ENCODE results near the gene CPSF4L. TPM values are rescaled to one million over a fixed set of nuclear protein-coding genes. Genes with fewer than 3 reads are reported as not detected.

The CPSF4L gene
- total RNA-seq, 1 donor from 2014 or later, result not detected

GRCh38 chr17:73297934-73298861 is 36.5 kb upstream of the CPSF4L start:
- Mint-ChIP-seq H3K27me3 (ENCODE audit: insufficient read depth) (peaks cover 2% of the 10 kb centered on the region), H3K36me3 (ENCODE audit: low read depth) (no peaks in the 10 kb centered on the region), H3K4me3 (no peak overlapping the region), H3K27ac (no peak overlapping the region), H3K9me3 (no peaks in the 10 kb centered on the region), H3K4me1 (ENCODE audit: low read depth) (no peaks in the 10 kb centered on the region)
- intact Hi-C loops (cut with micrococcal nuclease), result no loop called here
- DNase-seq (ENCODE audit: low spot score), result no peak

DNA sequence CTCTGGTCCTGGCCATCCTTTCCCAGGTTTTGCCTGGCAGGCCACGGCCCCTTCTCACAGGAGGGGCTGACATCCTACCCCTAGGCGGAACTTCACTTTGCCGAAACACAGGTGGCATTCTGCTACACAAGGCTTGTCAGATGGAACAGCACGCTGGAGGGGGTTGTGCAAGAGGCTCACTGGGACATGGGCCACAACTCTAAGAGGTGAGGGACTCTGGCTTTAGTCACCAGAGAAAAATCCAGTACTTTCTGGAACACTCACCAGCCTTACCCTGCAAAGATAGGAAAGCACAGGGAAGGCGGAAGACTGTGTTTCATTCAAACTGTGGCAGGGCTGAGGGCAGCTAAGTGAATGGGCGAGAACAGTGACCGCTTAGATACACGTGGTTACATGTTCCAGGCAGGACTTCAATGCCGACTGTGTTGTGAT is 31.8 kb upstream of the CPSF4L start:
- Mint-ChIP-seq H3K9me3 (no peaks in the 10 kb centered on the region), H3K36me3 (ENCODE audit: low read depth) (no peaks in the 10 kb centered on the region), H3K27ac (no peak overlapping the region), H3K4me3 (no peak overlapping the region), H3K27me3 (ENCODE audit: insufficient read depth) (no peaks in the 10 kb centered on the region), H3K4me1 (ENCODE audit: low read depth) (peaks cover 16% of the 10 kb centered on the region)
- no peak for DNase-seq (ENCODE audit: low spot score)
- intact Hi-C loops (cut with micrococcal nuclease), result no loop called here

- Mint-ChIP-seq H3K27me3 (ENCODE audit: insufficient read depth) (no peaks in the 10 kb centered on the region), H3K36me3 (ENCODE audit: low read depth) (no peaks in the 10 kb centered on the region)
- intact Hi-C loops (cut with micrococcal nuclease), result no loop called here
Observed at GRCh38 chr17:73293031-73293430, 31.4 kb upstream of the CPSF4L start.

GRCh38 chr17:73292031-73292531 is 30.4 kb upstream of the CPSF4L start:
- peaks cover 16% of the 10 kb centered on the region for H3K4me1 Mint-ChIP-seq (ENCODE audit: low read depth)

More at GRCh38 chr17:73293031-73293430, 31.4 kb upstream of the CPSF4L start:
- DNase-seq (ENCODE audit: low spot score), result no peak
- H3K4me1 Mint-ChIP-seq (ENCODE audit: low read depth), result peaks cover 16% of the 10 kb centered on the region
- H3K27ac Mint-ChIP-seq, result no peak overlapping the region
- no peak overlapping the region for H3K4me3 Mint-ChIP-seq
- no peaks in the 10 kb centered on the region for H3K9me3 Mint-ChIP-seq

GRCh38 chr17:73291260-73291801 is 29.7 kb upstream of the CPSF4L start:
- no peaks in the 10 kb centered on the region for H3K36me3 Mint-ChIP-seq (ENCODE audit: low read depth)
- no peak overlapping the region for H3K27ac Mint-ChIP-seq
- no peak for DNase-seq (ENCODE audit: low spot score)
- intact Hi-C loops (cut with micrococcal nuclease), result no loop called here
- no peak overlapping the region for H3K4me3 Mint-ChIP-seq
- H3K27me3 Mint-ChIP-seq (ENCODE audit: insufficient read depth), result no peaks in the 10 kb centered on the region
- H3K9me3 Mint-ChIP-seq, result no peaks in the 10 kb centered on the region
- peaks cover 16% of the 10 kb centered on the region for H3K4me1 Mint-ChIP-seq (ENCODE audit: low read depth)

More at GRCh38 chr17:73292031-73292531, 30.4 kb upstream of the CPSF4L start:
- no peak overlapping the region for H3K27ac Mint-ChIP-seq
- DNase-seq (ENCODE audit: low spot score), result no peak
- H3K4me3 Mint-ChIP-seq, result no peak overlapping the region
- H3K9me3 Mint-ChIP-seq, result no peaks in the 10 kb centered on the region
- intact Hi-C loops (cut with micrococcal nuclease), result no loop called here
- H3K27me3 Mint-ChIP-seq (ENCODE audit: insufficient read depth), result no peaks in the 10 kb centered on the region
- no peaks in the 10 kb centered on the region for H3K36me3 Mint-ChIP-seq (ENCODE audit: low read depth)

DNA sequence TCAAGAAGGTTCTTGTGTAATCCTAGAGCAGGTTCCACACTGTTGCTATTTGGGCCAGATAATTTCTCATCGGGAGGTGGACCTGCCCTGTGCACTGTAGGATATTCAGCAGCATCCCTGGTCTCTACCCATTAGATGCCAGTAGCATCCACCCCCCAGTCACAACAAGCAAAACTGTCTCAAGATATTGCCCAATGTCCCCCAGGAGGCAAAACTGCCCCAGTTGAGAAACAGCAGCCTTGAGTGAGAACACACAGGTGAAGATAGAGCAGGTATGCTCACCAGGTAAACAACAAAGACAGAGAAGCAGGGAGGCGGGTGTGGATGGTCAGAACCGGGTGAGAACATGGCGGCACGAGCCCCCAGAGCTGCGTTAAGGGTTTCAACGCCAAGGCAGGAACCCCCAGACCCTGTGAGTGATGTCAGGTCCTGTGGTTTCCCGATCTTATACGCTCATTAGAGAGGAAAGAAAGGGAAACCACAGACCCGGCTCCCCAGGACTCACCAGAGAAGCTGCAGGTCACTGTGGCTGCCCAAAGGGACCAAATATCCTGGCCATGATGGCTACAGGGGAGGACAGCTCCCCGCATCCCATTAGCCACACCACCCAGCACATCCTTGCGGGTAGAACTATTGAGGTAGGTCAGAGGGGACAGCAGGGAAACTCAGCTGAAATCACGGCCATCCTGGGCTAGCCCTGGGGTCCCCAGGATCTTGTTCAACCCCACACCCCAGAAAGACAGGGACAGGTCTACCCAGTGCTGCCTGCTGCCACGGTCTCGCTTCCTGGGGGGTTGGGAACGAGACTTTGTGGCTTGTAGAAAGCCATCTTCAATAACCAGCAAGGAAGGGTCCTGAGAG is 28.9 kb upstream of the CPSF4L start:
- Mint-ChIP-seq H3K4me3 (no peak overlapping the region), H3K4me1 (ENCODE audit: low read depth) (peaks cover 16% of the 10 kb centered on the region), H3K27me3 (ENCODE audit: insufficient read depth) (no peaks in the 10 kb centered on the region), H3K27ac (no peak overlapping the region), H3K36me3 (ENCODE audit: low read depth) (no peaks in the 10 kb centered on the region), H3K9me3 (no peaks in the 10 kb centered on the region)
- DNase-seq (ENCODE audit: low spot score), result no peak
- intact Hi-C loops (cut with micrococcal nuclease), result no loop called here

DNA sequence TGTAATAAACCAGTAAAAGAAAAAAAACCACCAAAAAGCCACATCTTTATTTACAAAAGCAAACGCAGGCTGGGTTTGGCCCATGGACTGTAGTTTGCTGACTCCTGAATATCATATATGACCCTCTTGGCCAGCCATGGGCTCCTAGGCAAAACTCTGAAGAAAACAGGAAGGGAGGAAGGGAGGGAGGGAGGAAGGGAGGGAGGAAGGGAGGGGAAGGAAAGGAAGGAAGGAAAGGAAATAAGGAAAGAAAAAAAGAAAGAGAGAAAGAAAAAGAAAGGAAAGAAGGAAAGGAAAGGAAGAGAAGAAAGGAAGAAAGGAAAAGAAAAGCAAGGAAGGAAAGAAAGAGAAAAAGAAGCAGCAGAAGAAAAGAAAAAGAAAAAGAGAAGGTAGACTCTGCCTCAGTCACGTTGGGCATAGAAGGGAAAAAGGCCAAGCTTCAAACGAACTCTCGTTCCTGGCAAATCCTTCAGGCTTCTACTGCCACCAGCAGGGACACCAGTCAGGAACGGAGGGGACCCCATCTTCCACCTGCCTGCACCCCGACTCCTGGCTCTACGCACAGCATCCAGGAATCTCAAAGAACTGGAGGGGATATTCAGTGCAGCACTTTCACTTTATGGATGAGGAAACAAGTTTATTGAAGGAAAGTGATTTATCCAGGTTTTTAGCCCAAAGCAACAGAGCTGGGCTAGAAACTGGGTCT is 28.0 kb upstream of the CPSF4L start:
- intact Hi-C loops (cut with micrococcal nuclease), result no loop called here
- Mint-ChIP-seq H3K4me1 (ENCODE audit: low read depth) (peaks cover 16% of the 10 kb centered on the region), H3K27me3 (ENCODE audit: insufficient read depth) (no peaks in the 10 kb centered on the region), H3K36me3 (ENCODE audit: low read depth) (no peaks in the 10 kb centered on the region), H3K9me3 (no peaks in the 10 kb centered on the region), H3K27ac (no peak overlapping the region), H3K4me3 (no peak overlapping the region)
- no peak for DNase-seq (ENCODE audit: low spot score)

DNA sequence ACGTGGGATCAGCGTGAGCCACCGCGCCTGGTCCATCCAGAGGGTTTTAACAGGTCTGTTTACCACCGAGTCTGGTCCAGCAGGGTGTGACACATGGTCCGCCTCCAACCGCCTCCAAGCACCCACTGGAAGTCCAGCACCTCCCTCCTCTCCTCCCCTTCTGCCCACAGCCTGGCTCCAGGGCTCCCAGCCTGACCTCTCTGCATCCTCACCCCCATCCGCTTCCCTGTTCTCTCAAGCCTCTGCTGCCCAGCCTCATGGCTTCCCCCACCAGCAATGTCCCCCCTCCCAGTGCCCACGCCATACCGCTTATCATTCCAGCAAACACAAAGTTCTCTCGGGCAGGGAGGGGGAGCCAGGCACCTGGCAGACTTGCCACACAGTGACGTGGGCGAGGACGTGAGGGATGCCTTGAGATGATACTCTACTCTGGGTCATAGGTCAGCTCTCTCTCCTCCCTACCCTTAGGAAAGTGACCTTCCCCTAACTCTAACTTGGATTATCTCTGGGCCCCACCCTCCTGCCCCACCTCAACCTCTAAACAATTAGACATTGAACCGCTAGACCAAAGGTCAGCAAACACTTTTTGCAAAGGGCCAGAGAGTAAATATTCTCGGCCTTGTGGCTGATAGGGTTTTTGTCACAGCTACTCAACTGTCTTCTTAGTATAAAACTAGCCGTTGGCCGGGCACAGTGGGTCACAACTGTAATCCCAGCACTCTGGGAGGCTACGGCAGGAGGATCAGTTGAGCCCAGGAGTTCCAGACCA is 27.0 kb upstream of the CPSF4L start:
- intact Hi-C loops (cut with micrococcal nuclease), result no loop called here
- DNase-seq (ENCODE audit: low spot score), result no peak
- Mint-ChIP-seq H3K36me3 (ENCODE audit: low read depth) (no peaks in the 10 kb centered on the region), H3K4me1 (ENCODE audit: low read depth) (peaks cover 16% of the 10 kb centered on the region), H3K27me3 (ENCODE audit: insufficient read depth) (no peaks in the 10 kb centered on the region), H3K27ac (no peak overlapping the region), H3K4me3 (no peak overlapping the region), H3K9me3 (no peaks in the 10 kb centered on the region)

DNA sequence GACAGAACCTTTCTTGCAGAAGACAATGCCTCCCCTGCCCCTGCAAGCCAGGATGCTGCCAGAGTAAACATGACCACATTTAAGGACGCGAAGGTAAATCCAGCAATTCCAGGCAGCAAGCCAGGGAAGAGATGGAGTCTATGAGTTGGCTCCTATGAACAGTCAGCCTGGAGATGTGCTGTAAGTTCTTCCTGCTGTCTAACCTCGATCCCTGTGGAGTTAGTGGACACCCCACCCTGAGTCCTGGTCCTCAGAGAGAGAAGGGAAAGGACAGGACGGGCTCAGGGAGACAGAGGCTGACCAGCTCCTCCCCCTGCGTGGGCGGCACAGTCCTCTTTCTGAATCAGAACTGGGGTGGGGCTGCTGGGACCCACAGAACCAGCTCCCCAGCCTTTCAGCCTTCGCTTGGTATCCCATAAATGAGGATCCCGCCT is 25.2 kb upstream of the CPSF4L start:
- no peaks in the 10 kb centered on the region for H3K36me3 Mint-ChIP-seq (ENCODE audit: low read depth)
- no peak for DNase-seq (ENCODE audit: low spot score)
- H3K4me1 Mint-ChIP-seq (ENCODE audit: low read depth), result peaks cover 16% of the 10 kb centered on the region
- intact Hi-C loops (cut with micrococcal nuclease), result no loop called here
- H3K9me3 Mint-ChIP-seq, result no peaks in the 10 kb centered on the region
- H3K27ac Mint-ChIP-seq, result no peak overlapping the region
- H3K4me3 Mint-ChIP-seq, result no peak overlapping the region
- H3K27me3 Mint-ChIP-seq (ENCODE audit: insufficient read depth), result no peaks in the 10 kb centered on the region

DNA sequence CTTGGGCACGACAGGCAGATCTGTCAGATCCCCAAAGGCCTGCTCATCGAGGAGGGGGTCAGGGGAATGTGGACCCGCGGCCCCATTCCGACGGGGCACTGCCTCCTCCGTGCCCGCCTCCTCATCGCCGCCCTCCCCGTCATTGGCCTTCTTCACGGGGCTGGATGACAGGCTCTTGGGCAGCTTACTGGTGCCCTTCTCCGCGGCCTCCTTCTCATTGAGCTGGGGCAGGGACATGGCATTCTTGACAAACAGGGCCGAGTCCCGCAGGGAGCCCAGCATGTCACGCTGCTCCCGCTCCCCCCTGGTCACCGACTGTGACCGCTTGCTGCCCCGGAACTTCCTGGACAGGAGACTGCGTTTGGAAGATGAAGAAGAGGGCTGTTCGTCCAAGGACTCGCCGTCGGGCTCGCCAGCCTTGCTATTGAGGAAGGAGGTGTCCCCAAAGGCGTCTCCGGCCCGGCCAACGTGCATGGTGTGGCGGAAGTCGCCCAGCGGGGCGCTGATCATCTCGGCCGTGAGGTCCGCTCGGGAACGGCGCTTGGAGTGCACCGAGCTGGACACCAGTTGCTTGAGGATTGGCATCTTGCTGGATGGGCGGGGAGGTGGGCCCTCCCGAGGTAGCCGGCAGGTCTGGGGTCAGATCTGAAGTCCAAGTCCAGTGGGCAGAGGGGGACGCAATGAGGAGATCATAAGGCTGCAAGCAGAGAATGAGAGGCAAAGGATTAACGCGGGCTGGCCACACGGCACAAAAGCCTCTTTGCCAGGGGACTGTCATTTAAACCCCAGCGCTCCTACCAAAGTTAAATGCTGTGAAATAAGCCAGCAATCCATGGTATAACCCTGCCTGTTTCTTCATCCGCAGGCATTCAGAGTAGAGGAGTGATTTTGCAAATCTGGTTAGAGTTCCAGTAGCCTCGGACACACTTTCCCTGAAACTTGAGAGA is 24.5 kb upstream of the CPSF4L start:
- no peaks in the 10 kb centered on the region for H3K36me3 Mint-ChIP-seq (ENCODE audit: low read depth)
- no peak overlapping the region for H3K27ac Mint-ChIP-seq
- H3K4me3 Mint-ChIP-seq, result no peak overlapping the region
- H3K9me3 Mint-ChIP-seq, result no peaks in the 10 kb centered on the region
- DNase-seq (ENCODE audit: low spot score), result no peak
- intact Hi-C loops (cut with micrococcal nuclease), result no loop called here
- no peaks in the 10 kb centered on the region for H3K27me3 Mint-ChIP-seq (ENCODE audit: insufficient read depth)
- H3K4me1 Mint-ChIP-seq (ENCODE audit: low read depth), result peaks cover 10% of the 10 kb centered on the region

DNA sequence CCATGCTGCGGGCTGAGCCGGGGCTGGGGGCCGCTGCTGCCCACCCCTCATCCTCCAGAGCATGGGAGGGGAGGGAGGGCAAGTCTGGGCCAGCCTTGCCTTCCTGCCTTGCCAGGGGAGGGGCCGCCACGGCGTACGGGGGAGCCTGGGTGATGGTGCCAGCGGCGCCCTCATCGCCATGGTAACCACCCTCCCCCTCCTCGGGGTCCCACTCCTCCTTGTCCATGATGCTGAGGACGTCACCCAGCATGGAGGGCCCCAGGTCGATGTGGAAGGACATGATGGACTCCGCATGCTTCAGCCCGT is 23.9 kb upstream of the CPSF4L start:
- no peaks in the 10 kb centered on the region for H3K27me3 Mint-ChIP-seq (ENCODE audit: insufficient read depth)

More for the DNA sequence above, 23.9 kb upstream of the CPSF4L start:
- Mint-ChIP-seq H3K36me3 (ENCODE audit: low read depth) (no peaks in the 10 kb centered on the region), H3K4me3 (no peak overlapping the region), H3K27ac (no peak overlapping the region), H3K9me3 (no peaks in the 10 kb centered on the region), H3K4me1 (ENCODE audit: low read depth) (peaks cover 4% of the 10 kb centered on the region)
- intact Hi-C loops (cut with micrococcal nuclease), result no loop called here
- no peak for DNase-seq (ENCODE audit: low spot score)

All from activated T-helper 1 cell treated with anti-CD3 and anti-CD28 coated beads, Interleukin-12 subunit alpha, Interleukin-12 subunit beta, Interleukin-2, Interleukin-4 antibody, amounts not matched to agents 30 ng/mL and 10 ng/mL and 1 ng/mL, durations not matched to agents 14 hours and 24 hours and 36 hours (primary cell).